IMR-90 (cell line): ENCODE results near the gene PNLIP.

ENCODE experiments used
- BHLHE40 ChIP-seq: fragments of 150-350 bp; IDR thresholded peaks from 2 replicates; pipeline ENCODE4 v1.6.1; 2016; ENCODE audit warnings: mild to moderate bottlenecking, low read depth, low read length
- CEBPB ChIP-seq: IDR thresholded peaks from 2 replicates; pipeline ENCODE4 v1.6.1; 2012; ENCODE audit warnings: low read depth, low read length, improper control_type of control experiment
- CHD1 ChIP-seq: IDR thresholded peaks from 2 replicates; pipeline ENCODE4 v1.6.1; 2012; ENCODE audit warnings: low read depth, low read length, improper control_type of control experiment
- CTCF ChIP-seq: conservative IDR thresholded peaks from 2 replicates; pipeline ENCODE4 v1.5.1; 2012; ENCODE audit warnings: mild to moderate bottlenecking, low read depth, low read length, improper control_type of control experiment
- ELK1 ChIP-seq: fragments of 150-350 bp; IDR thresholded peaks from 2 replicates; pipeline ENCODE4 v1.6.1; 2016; ENCODE audit warnings: low read depth, mild to moderate bottlenecking, low read length, moderate library complexity, borderline replicate concordance
- FOS ChIP-seq: fragments of 150-350 bp; IDR thresholded peaks from 2 replicates; pipeline ENCODE4 v1.6.1; 2016; ENCODE audit warnings: low read depth, low read length
- MAFK ChIP-seq: IDR thresholded peaks from 2 replicates; pipeline ENCODE4 v1.6.1; 2012; ENCODE audit warnings: low read depth, low read length, improper control_type of control experiment
- POLR2A ChIP-seq: IDR thresholded peaks from 2 replicates; pipeline ENCODE4 v1.6.1; 2012; ENCODE audit warnings: mild to moderate bottlenecking, low read depth, low read length
- RAD21 ChIP-seq: IDR thresholded peaks from 2 replicates; pipeline ENCODE4 v1.6.1; 2012; ENCODE audit warnings: low read length, improper control_type of control experiment
- SMC3 ChIP-seq: fragments of 150-350 bp; IDR thresholded peaks from 2 replicates; pipeline ENCODE4 v1.6.1; 2016; ENCODE audit warnings: low read depth, mild to moderate bottlenecking, antibody characterized with exemption, low read length, moderate library complexity

GRCh38 chr10:116554628-116555027 is 8.9 kb downstream of the PNLIP start:
- TF ChIP-seq ELK1 (no peak), CTCF (no peak), POLR2A (no peak), RAD21 (no peak), CEBPB (no peak), FOS (no peak), MAFK (no peak), BHLHE40 (no peak), SMC3 (no peak), CHD1 (no peak)
